RWPE2 (cell line): ENCODE results near the gene ARFGAP3.

Experiments used
- ATAC-seq: fragments of 200-7000 bp; cut with Tn5 transposase; 3 replicates; pipeline ENCODE4 v1.9.1; 2021; ENCODE audit warnings: low read depth
- DNase-seq: peaks from one replicate; pipeline ENCODE4 v3.0.0-alpha.2; 2020; ENCODE audit warnings: low spot score
- H3K27ac ChIP-seq: fragments of 450-650 bp; 2 replicates; pipeline ENCODE4 v1.5.1; 2017; ENCODE audit warnings: mild to moderate bottlenecking; ENCODE audit not compliant: poor library complexity, severe bottlenecking
- H3K27me3 ChIP-seq: fragments of 250-450 bp; sonication (Bioruptor Pico); 2 replicates; pipeline ENCODE4 v1.5.1; 2021; ENCODE audit warnings: mild to moderate bottlenecking, moderate library complexity; ENCODE audit not compliant: insufficient read depth, poor library complexity, severe bottlenecking
- H3K36me3 ChIP-seq: fragments of 250-450 bp; sonication (Bioruptor Pico); 2 replicates; pipeline ENCODE4 v1.5.1; 2020; ENCODE audit warnings: low read depth, mild to moderate bottlenecking, moderate library complexity
- H3K4me1 ChIP-seq: fragments of 250-450 bp; sonication (Bioruptor Pico); 2 replicates; pipeline ENCODE4 v1.5.1; 2021; ENCODE audit warnings: mild to moderate bottlenecking, moderate library complexity; ENCODE audit not compliant: insufficient read depth, poor library complexity, severe bottlenecking
- H3K4me3 ChIP-seq: fragments of 250-450 bp; sonication (Bioruptor Pico); 2 replicates; pipeline ENCODE4 v1.5.1; 2021; ENCODE audit warnings: mild to moderate bottlenecking, moderate library complexity; ENCODE audit not compliant: severe bottlenecking
- H3K9me3 ChIP-seq: fragments of 250-450 bp; sonication (Bioruptor Pico); 2 replicates; pipeline ENCODE4 v1.5.1; 2021; ENCODE audit warnings: mild to moderate bottlenecking, moderate library complexity; ENCODE audit not compliant: severe bottlenecking
- TF ChIP-seq, protein P1 (sequence below): fragments of 450-650 bp; IDR thresholded peaks from one replicate; pipeline ENCODE4 v1.5.1; 2017; ENCODE audit warnings: mild to moderate bottlenecking, moderate library complexity; ENCODE audit not compliant: poor library complexity, severe bottlenecking

Gene ARFGAP3

DNA sequence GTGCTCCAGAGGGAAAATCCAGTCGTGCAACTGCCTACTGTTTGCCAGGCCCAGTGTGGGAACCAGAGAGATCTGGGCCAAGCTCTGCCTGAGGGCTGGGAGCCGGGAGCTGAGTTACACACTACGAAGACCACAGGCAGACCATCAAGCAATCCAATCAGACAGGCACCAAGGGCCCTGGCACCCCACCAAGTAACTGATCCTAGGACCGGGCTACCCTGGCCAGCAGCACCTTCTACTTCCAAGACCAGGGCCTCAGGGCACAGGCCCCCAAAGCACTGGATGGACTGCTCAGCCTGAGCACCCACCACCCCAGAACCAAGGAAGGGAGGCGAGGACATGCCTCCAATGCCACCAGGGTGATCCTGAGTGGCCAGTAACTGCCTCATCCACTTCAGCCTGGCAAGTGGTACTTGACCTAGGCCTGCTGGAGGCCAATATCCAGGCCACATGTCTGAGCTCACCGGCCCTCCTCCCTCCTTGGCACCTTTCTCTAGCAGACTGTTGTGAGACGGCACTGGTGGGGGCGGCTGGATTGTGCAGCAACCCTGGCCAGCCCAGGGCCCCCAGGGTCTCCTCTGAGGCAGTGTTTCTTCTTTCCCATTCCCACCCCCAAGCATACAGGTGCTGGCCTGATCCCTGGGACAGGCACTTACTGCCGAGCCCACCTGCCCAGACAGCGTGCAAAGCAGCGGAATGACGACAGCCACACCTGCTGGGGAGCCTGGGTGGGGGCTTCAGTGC is 20.7 kb upstream of the ARFGAP3 start:
- H3K4me1 ChIP-seq, result no peaks in the 10 kb centered on the region
- ATAC-seq (no peak), DNase-seq (no peak)
- TF ChIP-seq, protein P1, sequence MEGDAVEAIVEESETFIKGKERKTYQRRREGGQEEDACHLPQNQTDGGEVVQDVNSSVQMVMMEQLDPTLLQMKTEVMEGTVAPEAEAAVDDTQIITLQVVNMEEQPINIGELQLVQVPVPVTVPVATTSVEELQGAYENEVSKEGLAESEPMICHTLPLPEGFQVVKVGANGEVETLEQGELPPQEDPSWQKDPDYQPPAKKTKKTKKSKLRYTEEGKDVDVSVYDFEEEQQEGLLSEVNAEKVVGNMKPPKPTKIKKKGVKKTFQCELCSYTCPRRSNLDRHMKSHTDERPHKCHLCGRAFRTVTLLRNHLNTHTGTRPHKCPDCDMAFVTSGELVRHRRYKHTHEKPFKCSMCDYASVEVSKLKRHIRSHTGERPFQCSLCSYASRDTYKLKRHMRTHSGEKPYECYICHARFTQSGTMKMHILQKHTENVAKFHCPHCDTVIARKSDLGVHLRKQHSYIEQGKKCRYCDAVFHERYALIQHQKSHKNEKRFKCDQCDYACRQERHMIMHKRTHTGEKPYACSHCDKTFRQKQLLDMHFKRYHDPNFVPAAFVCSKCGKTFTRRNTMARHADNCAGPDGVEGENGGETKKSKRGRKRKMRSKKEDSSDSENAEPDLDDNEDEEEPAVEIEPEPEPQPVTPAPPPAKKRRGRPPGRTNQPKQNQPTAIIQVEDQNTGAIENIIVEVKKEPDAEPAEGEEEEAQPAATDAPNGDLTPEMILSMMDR, result no peak
- no peaks in the 10 kb centered on the region for H3K9me3 ChIP-seq
- no peaks in the 10 kb centered on the region for H3K27me3 ChIP-seq
- H3K36me3 ChIP-seq, result peaks cover 85% of the 10 kb centered on the region
- no peak overlapping the region for H3K27ac ChIP-seq
- no peak overlapping the region for H3K4me3 ChIP-seq

- TF ChIP-seq, protein P1, result no peak
- no peaks in the 10 kb centered on the region for H3K4me1 ChIP-seq
- no peak overlapping the region for H3K27ac ChIP-seq
- H3K9me3 ChIP-seq, result no peaks in the 10 kb centered on the region
- ATAC-seq, result no peak
- H3K27me3 ChIP-seq, result no peaks in the 10 kb centered on the region
- no peak overlapping the region for H3K4me3 ChIP-seq
- no peak for DNase-seq
- peaks cover 86% of the 10 kb centered on the region for H3K36me3 ChIP-seq
Measured at GRCh38 chr22:42877158-42877557, 20.1 kb upstream of the ARFGAP3 start.

- H3K4me1 ChIP-seq, result no peaks in the 10 kb centered on the region
- TF ChIP-seq, protein P1, result no peak
- H3K27me3 ChIP-seq, result no peaks in the 10 kb centered on the region
- H3K36me3 ChIP-seq, result peaks cover 79% of the 10 kb centered on the region
- no peak overlapping the region for H3K4me3 ChIP-seq
- no peak overlapping the region for H3K27ac ChIP-seq
- ATAC-seq, result no peak
- no peak for DNase-seq
- no peaks in the 10 kb centered on the region for H3K9me3 ChIP-seq
Measured at GRCh38 chr22:42876041-42876440, 19.0 kb upstream of the ARFGAP3 start.

- no peak overlapping the region for H3K4me3 ChIP-seq
- no peak overlapping the region for H3K27ac ChIP-seq
- H3K27me3 ChIP-seq, result no peaks in the 10 kb centered on the region
- H3K36me3 ChIP-seq, result peaks cover 69% of the 10 kb centered on the region
- no peaks in the 10 kb centered on the region for H3K9me3 ChIP-seq
- H3K4me1 ChIP-seq, result no peaks in the 10 kb centered on the region
- no peak for ATAC-seq
- TF ChIP-seq, protein P1, result no peak
- DNase-seq, result no peak
Measured at GRCh38 chr22:42874010-42874409, 16.9 kb upstream of the ARFGAP3 start.

GRCh38 chr22:42873356-42873755 is 16.3 kb upstream of the ARFGAP3 start:
- ATAC-seq (0 out of 3 replicates have a peak, but pooled peaks have one; percentile 23), DNase-seq (no peak)
- Histone ChIP-seq H3K27ac (no peak overlapping the region), H3K36me3 (peaks cover 64% of the 10 kb centered on the region), H3K9me3 (no peaks in the 10 kb centered on the region), H3K4me1 (no peaks in the 10 kb centered on the region), H3K27me3 (no peaks in the 10 kb centered on the region), H3K4me3 (no peak overlapping the region)
- TF ChIP-seq, protein P1, result no peak
